ENCODE data around the gene SOCS2.

GRCh38 chr12:93580682-93581081, 8.2 kb downstream of the SOCS2 start:
- TF ChIP-seq CTCF (IDR thresholded peaks at IDR 0.05) (no peak), EP300 (IDR thresholded peaks at IDR 0.05) (no peak)
